Upper lobe of left lung (tissue), 4 donors: ENCODE measurements around the gene LBP.

Experiments
- CTCF ChIP-seq, 6 experiments: fragments of 450-650 bp in 4 of 6; fragments of 200-600 bp in 2 of 6; sonication (generic) in 2 of 6; IDR thresholded peaks; one replicate each; pipeline ENCODE4 v1.5.1; 2016 to 2019; ENCODE audit warnings: antibody characterized with exemption in 6 of 6
- EP300 ChIP-seq, 4 donors: sonication (generic); formaldehyde crosslinking; IDR thresholded peaks; one replicate each; pipeline ENCODE4 v1.5.1; 2017; ENCODE audit warnings: antibody characterized with exemption in 4 of 4, control low read depth in 2 of 4
- POLR2A ChIP-seq, 4 donors: fragments of 450-650 bp; IDR thresholded peaks; one replicate each; pipeline ENCODE4 v1.5.1; 2016 to 2017; ENCODE audit warnings: antibody characterized with exemption in 4 of 4, mild to moderate bottlenecking in 2 of 4
- POLR2AphosphoS5 ChIP-seq, 2 donors: sonication (generic); formaldehyde crosslinking; IDR thresholded peaks; one replicate each; pipeline ENCODE4 v1.5.1; 2017; ENCODE audit warnings: antibody characterized with exemption in 2 of 2

GRCh38 chr20:38350879-38351775 lies 4.8 kb downstream of the LBP start:
- TF ChIP-seq CTCF (IDR thresholded peaks at IDR 0.05), result no peak
- no peak for TF ChIP-seq EP300 (IDR thresholded peaks at IDR 0.05)
- no peak for TF ChIP-seq POLR2AphosphoS5 (IDR thresholded peaks at IDR 0.05)
- no peak for TF ChIP-seq POLR2A (IDR thresholded peaks at IDR 0.05)
